IMR-90 (cell line): ENCODE data around the gene CHRM1. TPM values are rescaled to one million over a fixed set of nuclear protein-coding genes. Genes with fewer than 3 reads are reported as not detected.

Experiments
- ATAC-seq: fragments of 200-7000 bp; cut with Tn5 transposase; 2 replicates; pipeline ENCODE4 v1.9.1; 2020; ENCODE audit warnings: low read depth, mild to moderate bottlenecking, moderate library complexity
- BruUV-seq: library from RNA; stranded (reverse); fragments of 400-500 nt; replicated peaks from 2 replicates; lab custom pipeline; 2021; lab: Mats Ljungman, UMichigan
- CTCF ChIA-PET: fragments of 300-600 bp; formaldehyde crosslinking; extraction: SDS; loops from one replicate; lab custom pipeline; 2021; ENCODE audit warnings: antibody characterized with exemption; lab: Yijun Ruan, JAX
- POLR2A ChIA-PET: fragments of 300-600 bp; sonication (Branson Sonifier 250); formaldehyde crosslinking; loops from one replicate; lab custom pipeline; 2022; ENCODE audit warnings: antibody characterized with exemption; ENCODE audit not compliant: unreplicated experiment; lab: Charles Lee
- DNase-seq: peaks from one replicate; pipeline ENCODE4 v3.0.0; 2013
- H2AFZ ChIP-seq: replicated peaks from 2 replicates; pipeline ENCODE3; 2013; ENCODE audit warnings: low read length, mild to moderate bottlenecking; ENCODE audit not compliant: poor library complexity
- H2AK5ac ChIP-seq: 2 replicates; pipeline ENCODE4 v1.6.1; 2013; ENCODE audit warnings: low read depth, low read length, inconsistent platforms
- H2AK9ac ChIP-seq: replicated peaks from 2 replicates; pipeline ENCODE3; 2013; ENCODE audit warnings: mild to moderate bottlenecking, low read depth, low read length, moderate library complexity; ENCODE audit not compliant: poor library complexity
- H2BK120ac ChIP-seq: 2 replicates; pipeline ENCODE4 v1.6.1; 2013; ENCODE audit warnings: low read depth, low read length, inconsistent platforms
- H2BK15ac ChIP-seq: 3 replicates; pipeline ENCODE4 v1.6.1; 2013; ENCODE audit warnings: low read depth, low read length, inconsistent platforms
- H2BK20ac ChIP-seq: 2 replicates; pipeline ENCODE4 v1.6.1; 2013; ENCODE audit warnings: low read depth, mild to moderate bottlenecking, inconsistent platforms, low read length, moderate library complexity
- H2BK5ac ChIP-seq: 2 replicates; pipeline ENCODE4 v1.6.1; 2013; ENCODE audit warnings: mild to moderate bottlenecking, low read depth, low read length, inconsistent platforms; ENCODE audit not compliant: poor library complexity, severe bottlenecking
- H3K14ac ChIP-seq: replicated peaks from 2 replicates; pipeline ENCODE4 v1.6.1; 2013; ENCODE audit warnings: low read depth, low read length, inconsistent platforms
- H3K18ac ChIP-seq: 2 replicates; pipeline ENCODE4 v1.6.1; 2013; ENCODE audit warnings: low read depth, low read length, control low read depth
- H3K23ac ChIP-seq: 2 replicates; pipeline ENCODE4 v1.6.1; 2013; ENCODE audit warnings: low read depth, low read length, inconsistent platforms
- H3K27ac ChIP-seq: 2 replicates; pipeline ENCODE4 v1.5.1; 2013; ENCODE audit warnings: mild to moderate bottlenecking, control low read depth, low read length; ENCODE audit not compliant: insufficient read depth
- H3K27me3 ChIP-seq: 2 replicates; pipeline ENCODE4 v1.6.1; 2013; ENCODE audit warnings: low read length; ENCODE audit not compliant: control insufficient read depth, insufficient read depth
- H3K36me3 ChIP-seq: 2 replicates; pipeline ENCODE4 v1.6.1; 2013; ENCODE audit warnings: low read length, mixed read lengths; ENCODE audit not compliant: control insufficient read depth, insufficient read depth
- H3K4ac ChIP-seq: 2 replicates; pipeline ENCODE4 v1.6.1; 2013; ENCODE audit warnings: low read depth, low read length, inconsistent platforms
- H3K4me1 ChIP-seq: 2 replicates; pipeline ENCODE4 v1.6.1; 2013; ENCODE audit warnings: low read length, mixed read lengths; ENCODE audit not compliant: control insufficient read depth, insufficient read depth
- H3K4me2 ChIP-seq: 2 replicates; pipeline ENCODE4 v1.6.1; 2013; ENCODE audit warnings: low read depth, mild to moderate bottlenecking, control low read depth, low read length, moderate library complexity
- H3K4me3 ChIP-seq: 2 replicates; pipeline ENCODE4 v1.5.1; 2013; ENCODE audit warnings: low read depth, mild to moderate bottlenecking, control low read depth, low read length, moderate library complexity; ENCODE audit not compliant: insufficient read depth
- H3K56ac ChIP-seq: 2 replicates; pipeline ENCODE4 v1.6.1; 2013; ENCODE audit warnings: low read length, inconsistent platforms; ENCODE audit not compliant: insufficient read depth; ENCODE audit errors: extremely low read depth
- H3K79me1 ChIP-seq, 2 experiments: 2 replicates each; pipeline ENCODE4 v1.6.1; 2013; ENCODE audit warnings: low read length in 2 of 2, inconsistent platforms in 1 of 2, low read depth in 1 of 2
- H3K9ac ChIP-seq: 2 replicates; pipeline ENCODE4 v1.6.1; 2013; ENCODE audit warnings: low read depth, low read length, control low read depth
- H3K9me1 ChIP-seq: 2 replicates; pipeline ENCODE4 v1.6.1; 2013; ENCODE audit warnings: low read length, inconsistent platforms; ENCODE audit not compliant: insufficient read depth
- H3K9me3 ChIP-seq: 2 replicates; pipeline ENCODE4 v1.6.1; 2013; ENCODE audit warnings: low read length; ENCODE audit not compliant: control insufficient read depth, insufficient read depth
- H4K20me1 ChIP-seq: 2 replicates; pipeline ENCODE4 v1.6.1; 2013; ENCODE audit warnings: low read length, inconsistent platforms; ENCODE audit not compliant: insufficient read depth
- H4K5ac ChIP-seq: 2 replicates; pipeline ENCODE4 v1.6.1; 2013; ENCODE audit warnings: mild to moderate bottlenecking, low read depth, low read length, control low read depth
- H4K8ac ChIP-seq, 2 experiments: 2 replicates each; pipeline ENCODE4 v1.6.1; 2013; ENCODE audit warnings: low read depth in 2 of 2, low read length in 2 of 2, control low read depth in 1 of 2, inconsistent platforms in 1 of 2
- H4K91ac ChIP-seq: 2 replicates; pipeline ENCODE4 v1.6.1; 2013; ENCODE audit warnings: low read depth, low read length, inconsistent platforms; ENCODE audit not compliant: insufficient read depth
- BHLHE40 ChIP-seq: fragments of 150-350 bp; IDR thresholded peaks from 2 replicates; pipeline ENCODE4 v1.6.1; 2016; ENCODE audit warnings: mild to moderate bottlenecking, low read depth, low read length
- CEBPB ChIP-seq: IDR thresholded peaks from 2 replicates; pipeline ENCODE4 v1.6.1; 2012; ENCODE audit warnings: low read depth, low read length, improper control_type of control experiment
- CHD1 ChIP-seq: IDR thresholded peaks from 2 replicates; pipeline ENCODE4 v1.6.1; 2012; ENCODE audit warnings: low read depth, low read length, improper control_type of control experiment
- FOS ChIP-seq: fragments of 150-350 bp; IDR thresholded peaks from 2 replicates; pipeline ENCODE4 v1.6.1; 2016; ENCODE audit warnings: low read depth, low read length
- MAFK ChIP-seq: IDR thresholded peaks from 2 replicates; pipeline ENCODE4 v1.6.1; 2012; ENCODE audit warnings: low read depth, low read length, improper control_type of control experiment
- MAZ ChIP-seq: IDR thresholded peaks from 2 replicates; pipeline ENCODE4 v1.6.1; 2012; ENCODE audit warnings: low read depth, mild to moderate bottlenecking, low read length, improper control_type of control experiment, moderate library complexity, borderline replicate concordance
- MXI1 ChIP-seq: IDR thresholded peaks from 2 replicates; pipeline ENCODE4 v1.6.1; 2012; ENCODE audit warnings: low read depth, mild to moderate bottlenecking, low read length, moderate library complexity, borderline replicate concordance
- NFE2L2 ChIP-seq: fragments of 150-350 bp; IDR thresholded peaks from 2 replicates; pipeline ENCODE4 v1.6.1; 2016; ENCODE audit warnings: low read depth, mild to moderate bottlenecking, low read length
- POLR2A ChIP-seq: IDR thresholded peaks from 2 replicates; pipeline ENCODE4 v1.6.1; 2012; ENCODE audit warnings: mild to moderate bottlenecking, low read depth, low read length
- RAD21 ChIP-seq: IDR thresholded peaks from 2 replicates; pipeline ENCODE4 v1.6.1; 2012; ENCODE audit warnings: low read length, improper control_type of control experiment
- RCOR1 ChIP-seq: IDR thresholded peaks from 2 replicates; pipeline ENCODE4 v1.6.1; 2012; ENCODE audit warnings: mild to moderate bottlenecking, low read length, improper control_type of control experiment; ENCODE audit not compliant: insufficient replicate concordance
- RFX5 ChIP-seq: IDR thresholded peaks from 2 replicates; pipeline ENCODE4 v1.8.0; 2012; ENCODE audit warnings: low read depth, mild to moderate bottlenecking, low read length, moderate library complexity
- SMC3 ChIP-seq: fragments of 150-350 bp; IDR thresholded peaks from 2 replicates; pipeline ENCODE4 v1.6.1; 2016; ENCODE audit warnings: low read depth, mild to moderate bottlenecking, antibody characterized with exemption, low read length, moderate library complexity
- WGBS, 2 experiments: methylation state at CpG; one replicate each; pipeline versions ENCODE4 v1.1.5 to v1.1.7; 2013; ENCODE audit warnings: missing lambda C conversion rate in 2 of 2; ENCODE audit not compliant: insufficient read length in 1 of 2; ENCODE audit errors: extremely low coverage in 2 of 2; 5-methylcytosine and 5-hydroxymethylcytosine counted together
- dilution Hi-C: fragments of 300-500 bp; cut with HindIII; formaldehyde crosslinking; loops from one replicate; pipeline ENCODE4 v1.14.3; 2018; ENCODE audit warnings: low sequenced_read_pairs; ENCODE audit not compliant: unreplicated experiment
- in situ Hi-C: fragments of 300-500 bp; cut with MboI; formaldehyde crosslinking; loops from 3 replicates; pipeline ENCODE4 v1.14.3; 2019; ENCODE audit warnings: low sequenced_read_pairs, inconsistent platforms, mixed read lengths
- intact Hi-C: fragments of 100-400 bp; cut with micrococcal nuclease; formaldehyde crosslinking; loops from 2 replicates; pipeline ENCODE4 v1.10.0; 2022
- polyA plus RNA-seq, 3 experiments: library from polyadenylated mRNA; depleted of rRNA; stranded (reverse); fragments of >200 nt; gene quantifications; 2 replicates each; pipeline ENCODE4 v1.2.3, GENCODE V29; 2012; ENCODE audit warnings: low replicate concordance in 1 of 3
- total RNA-seq: library from RNA; depleted of rRNA; stranded (reverse); fragments of >200 nt; gene quantifications from 2 replicates; pipeline ENCODE4 v1.2.3, GENCODE V29; 2012
- TF ChIP-seq, protein P1 (sequence below): fragments of 150-350 bp; IDR thresholded peaks from 2 replicates; pipeline ENCODE4 v1.6.1; 2017; ENCODE audit warnings: mild to moderate bottlenecking, antibody characterized with exemption, low read length, low read depth
- TF ChIP-seq, protein P2 (sequence below): fragments of 150-350 bp; IDR thresholded peaks from 2 replicates; pipeline ENCODE4 v1.6.1; 2016; ENCODE audit warnings: low read depth, mild to moderate bottlenecking, low read length, moderate library complexity, borderline replicate concordance
- TF ChIP-seq, protein P3 (sequence below): conservative IDR thresholded peaks from 2 replicates; pipeline ENCODE4 v1.5.1; 2012; ENCODE audit warnings: mild to moderate bottlenecking, low read depth, low read length, improper control_type of control experiment

The CHRM1 gene
- total and polyA plus RNA-seq, 2 of the 4 experiments (the other 2 are of a cell fraction) = not detected

DNA sequence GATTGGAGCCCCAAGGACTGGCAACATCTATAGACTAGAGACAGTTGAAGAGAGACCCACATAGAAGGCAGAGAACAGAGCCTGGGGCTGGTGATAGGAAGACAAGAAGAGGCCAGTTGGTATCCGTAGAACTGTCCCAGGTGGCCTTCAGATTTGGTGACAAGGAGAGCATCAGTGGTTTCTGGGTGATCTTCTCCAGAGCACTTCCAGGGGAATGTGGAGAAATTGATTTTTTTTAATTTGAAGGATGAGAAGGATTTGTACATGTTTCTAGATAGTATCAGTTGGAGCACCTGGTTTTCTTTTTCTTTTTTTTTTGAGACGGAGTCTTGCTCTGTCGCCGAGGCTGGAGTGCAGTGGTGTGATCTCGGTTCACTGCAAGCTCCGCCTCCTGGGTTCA lies 25.7 kb downstream of the CHRM1 start:
- Histone ChIP-seq H3K14ac (no peak overlapping the region), H4K91ac (no peak overlapping the region), H3K9me1 (peaks cover 2% of the 10 kb centered on the region; the same call in 1 of the 2 replicates), H2BK120ac (no peak overlapping the region), H3K18ac (no peak overlapping the region), H3K9ac (no peak overlapping the region), H4K20me1 (no peaks in the 10 kb centered on the region; the same call in 1 of the 2 replicates), H3K9me3 (no peaks in the 10 kb centered on the region), H3K27ac (no peak overlapping the region), H2AK9ac (no peak overlapping the region), H3K4me3 (no peak overlapping the region), H2AFZ (no peak overlapping the region), H2BK15ac (no peak overlapping the region), H3K4me1 (no peaks in the 10 kb centered on the region), H4K8ac (no peak overlapping the region), H2BK5ac (no peak overlapping the region), H2BK20ac (no peak overlapping the region), H3K4me2 (no peak overlapping the region), H3K56ac (no peak overlapping the region), H3K36me3 (no peaks in the 10 kb centered on the region), H4K5ac (no peak overlapping the region), H2AK5ac (no peak overlapping the region), H3K27me3 (peaks cover 10% of the 10 kb centered on the region; the same call in 1 of the 2 replicates), H3K4ac (no peak overlapping the region), H3K23ac (no peak overlapping the region), H3K79me1 (no peaks in the 10 kb centered on the region)
- TF ChIP-seq NFE2L2 = no peak
- TF ChIP-seq POLR2A = no peak
- TF ChIP-seq CHD1 = no peak
- no peak for TF ChIP-seq BHLHE40
- TF ChIP-seq MAZ = no peak
- no peak for TF ChIP-seq RFX5
- TF ChIP-seq MXI1 = no peak
- TF ChIP-seq MAFK = no peak
- TF ChIP-seq RCOR1 = no peak
- TF ChIP-seq, protein P1, sequence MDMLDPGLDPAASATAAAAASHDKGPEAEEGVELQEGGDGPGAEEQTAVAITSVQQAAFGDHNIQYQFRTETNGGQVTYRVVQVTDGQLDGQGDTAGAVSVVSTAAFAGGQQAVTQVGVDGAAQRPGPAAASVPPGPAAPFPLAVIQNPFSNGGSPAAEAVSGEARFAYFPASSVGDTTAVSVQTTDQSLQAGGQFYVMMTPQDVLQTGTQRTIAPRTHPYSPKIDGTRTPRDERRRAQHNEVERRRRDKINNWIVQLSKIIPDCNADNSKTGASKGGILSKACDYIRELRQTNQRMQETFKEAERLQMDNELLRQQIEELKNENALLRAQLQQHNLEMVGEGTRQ = no peak
- no peak for TF ChIP-seq SMC3
- TF ChIP-seq, protein P2, sequence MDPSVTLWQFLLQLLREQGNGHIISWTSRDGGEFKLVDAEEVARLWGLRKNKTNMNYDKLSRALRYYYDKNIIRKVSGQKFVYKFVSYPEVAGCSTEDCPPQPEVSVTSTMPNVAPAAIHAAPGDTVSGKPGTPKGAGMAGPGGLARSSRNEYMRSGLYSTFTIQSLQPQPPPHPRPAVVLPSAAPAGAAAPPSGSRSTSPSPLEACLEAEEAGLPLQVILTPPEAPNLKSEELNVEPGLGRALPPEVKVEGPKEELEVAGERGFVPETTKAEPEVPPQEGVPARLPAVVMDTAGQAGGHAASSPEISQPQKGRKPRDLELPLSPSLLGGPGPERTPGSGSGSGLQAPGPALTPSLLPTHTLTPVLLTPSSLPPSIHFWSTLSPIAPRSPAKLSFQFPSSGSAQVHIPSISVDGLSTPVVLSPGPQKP = no peak
- TF ChIP-seq RAD21 = no peak
- no peak for TF ChIP-seq CEBPB
- TF ChIP-seq, protein P3, sequence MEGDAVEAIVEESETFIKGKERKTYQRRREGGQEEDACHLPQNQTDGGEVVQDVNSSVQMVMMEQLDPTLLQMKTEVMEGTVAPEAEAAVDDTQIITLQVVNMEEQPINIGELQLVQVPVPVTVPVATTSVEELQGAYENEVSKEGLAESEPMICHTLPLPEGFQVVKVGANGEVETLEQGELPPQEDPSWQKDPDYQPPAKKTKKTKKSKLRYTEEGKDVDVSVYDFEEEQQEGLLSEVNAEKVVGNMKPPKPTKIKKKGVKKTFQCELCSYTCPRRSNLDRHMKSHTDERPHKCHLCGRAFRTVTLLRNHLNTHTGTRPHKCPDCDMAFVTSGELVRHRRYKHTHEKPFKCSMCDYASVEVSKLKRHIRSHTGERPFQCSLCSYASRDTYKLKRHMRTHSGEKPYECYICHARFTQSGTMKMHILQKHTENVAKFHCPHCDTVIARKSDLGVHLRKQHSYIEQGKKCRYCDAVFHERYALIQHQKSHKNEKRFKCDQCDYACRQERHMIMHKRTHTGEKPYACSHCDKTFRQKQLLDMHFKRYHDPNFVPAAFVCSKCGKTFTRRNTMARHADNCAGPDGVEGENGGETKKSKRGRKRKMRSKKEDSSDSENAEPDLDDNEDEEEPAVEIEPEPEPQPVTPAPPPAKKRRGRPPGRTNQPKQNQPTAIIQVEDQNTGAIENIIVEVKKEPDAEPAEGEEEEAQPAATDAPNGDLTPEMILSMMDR = no peak
- TF ChIP-seq FOS = no peak
- no peak for ATAC-seq
- CTCF ChIA-PET = no interaction called here
- BruUV-seq = no TSS peak
- DNase-seq = no peak
- in situ Hi-C loops = loop anchor here (25.0 kb wide), 1 partner anchor 767 kb away; the partner anchor contains the start of gene ATL3
- WGBS, 2 experiments = 55% methylated on average over 1 of the region's 6 CpGs; no CpG with 5 or more reads in 1 of the 2 experiments
- intact Hi-C loops = no loop called here
- POLR2A ChIA-PET = interaction anchor here (0.6 kb wide), 3 partner anchors 28 to 1318 kb away, joined by 3 to 9 read pairs (median 4); no protein-coding TSS in a partner anchor
- dilution Hi-C loops = no loop called here
